H1 (cell line): ENCODE results near the gene TAX1BP3. TPM values are rescaled to one million over a fixed set of nuclear protein-coding genes. Genes with fewer than 3 reads are reported as not detected.

Experiments
- ASH2L ChIP-seq: fragments of 200-600, 300-600 bp; sonication (generic); IDR thresholded peaks from one replicate; pipeline ENCODE4 v1.7.1; 2017; ENCODE audit warnings: low read length
- CBX8 ChIP-seq: fragments of 300-800, 300-1000 bp; sonication (generic); IDR thresholded peaks from 2 replicates; pipeline ENCODE4 v1.7.1; 2016; ENCODE audit warnings: low read depth, low read length, borderline replicate concordance
- CEBPB ChIP-seq: IDR thresholded peaks from 2 replicates; pipeline ENCODE4 v1.6.1; 2012; ENCODE audit warnings: low read depth, low read length
- CHD1 ChIP-seq: IDR thresholded peaks from 2 replicates; pipeline ENCODE4 v1.6.1; 2012; ENCODE audit warnings: low read depth, low read length, improper control_type of control experiment
- CREB1 ChIP-seq: IDR thresholded peaks from 2 replicates; pipeline ENCODE4 v1.6.1; 2012; ENCODE audit warnings: inconsistent platforms
- JUND ChIP-seq: IDR thresholded peaks from 2 replicates; pipeline ENCODE4 v1.6.1; 2011; ENCODE audit warnings: mild to moderate bottlenecking, improper control_type of control experiment, low read length
- PHF8 ChIP-seq: fragments of 200-600 bp; sonication (generic); conservative IDR thresholded peaks from 2 replicates; pipeline ENCODE4 v1.7.1; 2012; ENCODE audit warnings: low read depth, mild to moderate bottlenecking, inconsistent platforms, low read length, moderate library complexity
- RFX5 ChIP-seq: IDR thresholded peaks from 2 replicates; pipeline ENCODE4 v1.6.1; 2011; ENCODE audit warnings: low read depth, low read length, improper control_type of control experiment, borderline replicate concordance
- SP2 ChIP-seq: IDR thresholded peaks from 2 replicates; pipeline ENCODE4 v1.6.1; 2012; ENCODE audit warnings: mild to moderate bottlenecking, low read length, inconsistent platforms
- polyA plus RNA-seq, 7 experiments: library from polyadenylated mRNA; depleted of rRNA in 3 of 7; stranded (reverse) in 5 of 7; unstranded in 2 of 7; fragments of >200 nt in 5 of 7; fragments of 200-250 nt in 2 of 7; gene quantifications; 1 replicate in 5 of 7; 2 replicates in 1 of 7; 4 replicates in 1 of 7; pipeline versions ENCODE4 v1.2.1 to v1.2.3, GENCODE V29; 2011 to 2013; ENCODE audit warnings: missing spikeins in 2 of 7, mixed read lengths in 2 of 7
- total RNA-seq: library from RNA; stranded (reverse); fragmentation: NEBNext Ultra II Directional; extraction: Animal tissue kit (Norgen Biotek cat#: 25700); gene quantifications from 2 replicates; pipeline ENCODE4 v1.2.1, GENCODE V29; 2021
- TF ChIP-seq, protein P1 (sequence below): IDR thresholded peaks from 2 replicates; pipeline ENCODE4 v1.6.1; 2011; ENCODE audit warnings: low read length, improper control_type of control experiment
- TF ChIP-seq, protein P2 (sequence below): IDR thresholded peaks from 2 replicates; pipeline ENCODE4 v1.6.1; 2012; ENCODE audit warnings: inconsistent platforms

The TAX1BP3 gene
- total and polyA plus RNA-seq, 2 of the 8 experiments (the other 6 are each of a cell fraction or from before 2014, with no cell fraction given) = 65.3 to 81.8 TPM

DNA sequence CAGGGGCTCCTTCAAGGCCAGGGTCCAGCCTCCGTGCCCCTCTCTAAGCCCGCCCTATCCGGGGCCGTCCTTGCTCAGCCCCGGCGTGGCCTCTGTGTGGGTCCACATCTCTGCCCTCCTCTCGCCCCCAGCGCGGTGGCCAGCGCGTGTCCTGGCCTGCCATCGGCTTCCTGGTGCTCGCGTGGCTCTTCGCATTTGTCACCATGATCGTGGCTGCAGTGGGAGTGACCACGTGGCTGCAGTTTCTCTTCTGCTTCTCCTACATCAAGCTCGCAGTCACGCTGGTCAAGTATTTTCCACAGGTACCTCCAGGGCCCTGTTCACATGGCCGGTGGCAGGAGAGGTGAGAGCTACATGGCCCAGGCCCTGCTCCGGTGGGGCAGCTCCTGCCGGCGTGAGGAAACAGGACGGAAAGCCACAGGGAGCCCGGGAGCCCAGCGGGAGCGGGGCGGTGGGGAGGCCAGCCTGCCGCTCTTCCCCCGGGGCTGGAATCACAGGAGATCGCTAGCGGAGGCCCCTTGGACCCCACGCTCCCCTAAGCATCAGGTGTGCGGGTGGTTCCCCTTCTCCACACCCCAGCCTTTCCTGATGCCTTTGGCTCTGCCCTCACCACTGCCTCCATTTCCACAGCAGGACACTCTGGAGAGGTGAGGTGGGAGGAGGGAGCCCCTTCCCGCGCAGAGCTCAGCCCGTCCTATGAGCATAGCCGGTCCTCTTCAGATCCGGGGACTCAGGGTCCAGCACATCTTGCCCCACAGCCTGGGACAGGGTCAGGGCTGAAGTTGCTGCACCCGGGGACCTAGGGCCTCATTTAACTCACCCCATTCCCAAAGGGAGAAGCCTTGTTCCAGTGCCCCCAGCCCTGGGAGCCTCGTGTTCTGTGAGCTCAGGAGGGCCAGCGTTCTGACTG lies 10.2 kb downstream of the TAX1BP3 start (continued):
- TF ChIP-seq, protein P1, sequence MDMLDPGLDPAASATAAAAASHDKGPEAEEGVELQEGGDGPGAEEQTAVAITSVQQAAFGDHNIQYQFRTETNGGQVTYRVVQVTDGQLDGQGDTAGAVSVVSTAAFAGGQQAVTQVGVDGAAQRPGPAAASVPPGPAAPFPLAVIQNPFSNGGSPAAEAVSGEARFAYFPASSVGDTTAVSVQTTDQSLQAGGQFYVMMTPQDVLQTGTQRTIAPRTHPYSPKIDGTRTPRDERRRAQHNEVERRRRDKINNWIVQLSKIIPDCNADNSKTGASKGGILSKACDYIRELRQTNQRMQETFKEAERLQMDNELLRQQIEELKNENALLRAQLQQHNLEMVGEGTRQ = no peak
- TF ChIP-seq JUND (no peak), CHD1 (no peak), SP2 (no peak), RFX5 (no peak), PHF8 (no peak), CREB1 (no peak), CEBPB (no peak), CBX8 (no peak), ASH2L (no peak)
- TF ChIP-seq, protein P2, sequence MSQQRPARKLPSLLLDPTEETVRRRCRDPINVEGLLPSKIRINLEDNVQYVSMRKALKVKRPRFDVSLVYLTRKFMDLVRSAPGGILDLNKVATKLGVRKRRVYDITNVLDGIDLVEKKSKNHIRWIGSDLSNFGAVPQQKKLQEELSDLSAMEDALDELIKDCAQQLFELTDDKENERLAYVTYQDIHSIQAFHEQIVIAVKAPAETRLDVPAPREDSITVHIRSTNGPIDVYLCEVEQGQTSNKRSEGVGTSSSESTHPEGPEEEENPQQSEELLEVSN = no peak
